Measurements from ENCODE around the gene NR5A2.

NR5A2 gene

GRCh38 chr1:200036619-200037270, 9.2 kb downstream of the NR5A2 start:
- no peak for DNase-seq

- DNase-seq, result no peak
These were observed 10.0 kb downstream of the NR5A2 start for GRCh38 chr1:200037501-200037900.

DNA sequence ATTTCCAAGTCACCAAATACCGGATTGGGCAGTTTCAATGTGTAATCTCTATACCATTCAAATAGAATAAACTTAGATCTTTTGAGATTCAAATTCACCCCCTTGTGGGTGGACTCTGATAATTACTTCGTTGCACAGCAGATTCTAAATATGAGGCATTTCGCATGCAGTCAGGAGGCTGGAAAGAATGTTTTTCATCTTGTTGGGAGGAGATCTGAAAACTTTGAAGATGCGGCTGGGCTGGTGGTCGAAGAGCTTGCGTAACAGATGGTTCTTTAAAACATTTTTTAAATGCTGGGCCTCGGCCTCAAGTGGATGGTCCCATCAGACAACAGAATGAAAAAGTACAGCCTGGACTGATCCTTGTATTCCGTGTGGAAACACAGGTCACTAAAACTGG, 10.4 kb downstream of the NR5A2 start:
- DNase-seq, result no peak

GRCh38 chr1:200038325-200038980, 10.9 kb downstream of the NR5A2 start:
- no peak for DNase-seq

GRCh38 chr1:200038981-200039848, 11.7 kb downstream of the NR5A2 start:
- DNase-seq, result no peak

- no peak for DNase-seq
These were observed 12.5 kb downstream of the NR5A2 start for GRCh38 chr1:200039849-200040474.

- no peak for DNase-seq
These were observed 13.1 kb downstream of the NR5A2 start for GRCh38 chr1:200040481-200041138.

- no peak for DNase-seq
These were observed 14.0 kb downstream of the NR5A2 start for GRCh38 chr1:200041337-200042118.

- DNase-seq, result no peak
These were observed 14.6 kb downstream of the NR5A2 start for GRCh38 chr1:200042119-200042551.

DNA sequence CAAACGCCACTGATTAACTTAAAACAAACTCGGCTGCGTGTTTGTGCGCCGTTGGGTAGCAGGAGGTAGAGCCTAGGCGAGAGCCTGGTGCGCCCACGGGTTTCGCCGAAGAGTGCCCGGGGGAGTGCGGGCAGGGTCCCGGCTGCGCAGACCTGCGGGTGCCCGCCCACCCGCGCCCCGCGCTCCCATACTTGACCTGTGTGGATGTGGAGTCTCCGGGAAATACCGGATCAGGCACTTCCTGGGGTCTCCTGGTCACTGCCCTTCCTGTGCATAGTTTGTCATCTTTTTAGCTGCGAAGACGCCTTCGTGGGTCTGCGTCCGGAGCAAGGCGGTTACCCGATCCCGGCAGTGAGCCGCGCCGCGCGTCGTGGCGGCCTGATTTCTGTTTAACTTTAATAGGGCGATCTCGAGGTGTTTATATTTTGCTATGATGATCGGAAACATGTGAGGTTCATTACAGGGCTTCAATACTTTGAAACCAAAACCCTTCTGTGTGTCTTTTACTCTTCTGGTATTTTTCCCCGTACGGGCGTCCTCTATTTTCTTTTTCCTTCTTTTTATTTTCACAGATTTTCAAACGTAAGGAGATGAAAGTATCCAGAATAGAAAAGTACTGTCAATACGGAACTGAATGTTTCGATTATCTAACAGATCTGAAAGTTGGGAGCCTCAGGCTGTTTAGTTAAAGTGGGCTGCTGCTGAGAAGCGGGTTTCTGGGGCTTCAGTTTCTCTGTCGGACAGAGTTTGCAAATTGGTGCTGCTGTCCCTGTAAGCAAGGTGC, 15.2 kb downstream of the NR5A2 start:
- DNase-seq, result no peak

DNA sequence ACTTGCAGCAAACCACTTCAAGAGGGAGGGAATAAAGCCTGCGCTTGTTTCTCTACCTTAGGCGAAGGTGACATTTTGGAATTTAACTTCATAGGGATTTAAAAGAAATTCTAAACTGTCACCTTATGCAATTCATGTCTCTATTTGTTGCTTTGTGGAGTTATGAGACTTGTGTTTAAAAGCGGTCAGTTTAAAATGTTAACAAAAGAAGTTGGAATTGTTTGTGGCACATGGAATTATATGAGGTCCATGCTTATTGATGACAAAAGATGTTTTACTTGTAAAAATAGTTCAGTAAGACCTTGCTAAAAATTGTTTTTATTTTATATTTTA, 15.8 kb downstream of the NR5A2 start:
- no peak for DNase-seq

DNA sequence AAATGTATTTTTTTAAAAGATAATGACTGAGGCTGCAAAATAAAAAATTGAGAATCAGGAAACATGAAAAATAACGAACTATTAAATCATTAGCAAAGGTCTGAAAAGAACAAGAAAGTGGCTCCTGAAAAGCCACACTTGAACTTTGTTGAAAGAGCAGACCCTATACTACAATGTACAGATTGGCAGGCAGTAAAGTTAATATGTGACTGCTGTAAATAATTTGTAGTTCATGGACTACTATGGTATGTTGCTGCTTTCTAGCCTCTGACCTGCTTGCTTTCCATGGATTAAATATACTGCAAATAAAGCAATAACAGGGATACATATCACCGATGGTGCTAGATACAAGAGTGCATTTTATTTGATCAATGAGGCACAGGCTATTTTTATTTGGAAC, 18.6 kb downstream of the NR5A2 start:
- DNase-seq, result no peak

DNA sequence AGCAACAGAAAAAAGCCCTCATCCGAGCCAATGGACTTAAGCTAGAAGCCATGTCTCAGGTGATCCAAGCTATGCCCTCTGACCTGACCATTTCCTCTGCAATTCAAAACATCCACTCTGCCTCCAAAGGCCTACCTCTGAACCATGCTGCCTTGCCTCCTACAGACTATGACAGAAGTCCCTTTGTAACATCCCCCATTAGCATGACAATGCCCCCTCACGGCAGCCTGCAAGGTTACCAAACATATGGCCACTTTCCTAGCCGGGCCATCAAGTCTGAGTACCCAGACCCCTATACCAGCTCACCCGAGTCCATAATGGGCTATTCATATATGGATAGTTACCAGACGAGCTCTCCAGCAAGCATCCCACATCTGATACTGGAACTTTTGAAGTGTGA, 20.7 kb downstream of the NR5A2 start:
- DNase-seq, result no peak

DNA sequence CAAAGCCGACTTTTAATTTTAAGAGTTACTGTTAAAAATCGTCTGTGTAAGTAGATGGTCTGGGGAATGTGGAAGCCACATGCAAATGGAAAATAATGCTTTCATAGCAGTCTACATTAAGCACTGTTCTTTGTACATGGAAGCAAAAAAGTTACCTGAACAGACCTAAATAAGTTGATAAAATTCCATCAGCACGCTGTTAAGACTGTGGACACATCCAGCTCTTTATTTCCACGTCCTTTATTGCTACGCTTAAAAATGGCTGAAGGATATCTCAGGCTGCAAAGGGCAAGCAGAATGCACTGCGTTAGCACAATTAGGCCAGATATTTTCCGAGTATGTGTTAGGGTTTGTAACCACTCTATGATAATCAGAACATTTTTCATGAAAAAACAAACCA, 22.3 kb downstream of the NR5A2 start:
- no peak for DNase-seq

DNA sequence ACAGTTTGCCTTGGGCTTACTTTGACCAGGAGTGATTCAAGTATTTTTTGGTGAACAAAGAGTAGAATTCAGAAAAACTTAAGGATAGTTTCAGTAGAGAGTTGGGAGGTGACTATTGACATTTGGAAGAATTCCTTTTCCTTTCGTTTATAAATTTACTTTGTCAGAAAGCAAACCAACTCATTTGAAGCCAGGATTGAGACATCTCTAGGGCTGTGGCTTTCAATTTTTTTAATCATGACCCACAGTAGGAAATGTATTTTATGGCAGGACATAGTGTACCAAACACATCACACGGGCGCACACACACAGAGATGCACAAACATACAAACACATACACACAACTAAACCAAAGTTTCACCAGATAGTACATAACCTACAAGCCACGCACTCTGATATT, 24.1 kb downstream of the NR5A2 start:
- no peak for DNase-seq

DNA sequence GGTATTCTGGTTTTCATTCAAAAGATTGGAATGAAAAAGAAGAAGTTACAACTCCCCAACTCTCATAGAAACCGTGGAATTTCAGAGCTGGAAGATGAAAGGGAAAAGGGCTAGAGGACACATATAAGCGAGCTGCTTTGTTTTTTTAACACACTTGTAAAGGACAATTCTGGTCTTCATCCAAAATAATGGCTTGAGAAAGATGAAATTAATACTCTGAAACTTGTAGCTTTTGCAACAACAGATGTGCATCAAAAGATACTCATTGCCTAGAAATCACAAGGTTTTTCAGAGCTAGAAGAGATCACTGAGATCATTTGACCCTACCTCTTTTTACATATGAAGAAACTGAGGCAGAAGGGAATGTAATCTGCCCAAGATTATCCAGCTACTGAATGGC, 25.6 kb downstream of the NR5A2 start:
- no peak for DNase-seq

DNA sequence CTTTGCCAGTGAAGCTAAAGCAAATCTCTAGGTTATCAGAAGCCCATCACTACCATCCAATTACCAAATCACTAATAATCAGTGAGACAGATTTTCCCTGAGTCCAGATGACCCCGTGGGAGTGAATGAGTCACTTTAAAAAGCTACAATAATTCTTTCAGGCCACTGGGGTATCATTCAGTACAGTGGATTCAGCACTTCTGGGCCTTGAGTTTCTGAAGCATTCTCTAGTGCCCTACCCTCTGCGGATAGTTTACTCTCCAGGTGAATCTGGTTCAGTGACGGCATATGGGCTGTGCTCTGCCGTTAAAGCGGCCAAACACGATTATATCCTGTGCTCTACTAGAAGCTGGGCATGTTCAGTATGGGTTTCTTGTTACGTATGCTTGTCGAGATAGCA, 26.1 kb downstream of the NR5A2 start:
- no peak for DNase-seq

DNA sequence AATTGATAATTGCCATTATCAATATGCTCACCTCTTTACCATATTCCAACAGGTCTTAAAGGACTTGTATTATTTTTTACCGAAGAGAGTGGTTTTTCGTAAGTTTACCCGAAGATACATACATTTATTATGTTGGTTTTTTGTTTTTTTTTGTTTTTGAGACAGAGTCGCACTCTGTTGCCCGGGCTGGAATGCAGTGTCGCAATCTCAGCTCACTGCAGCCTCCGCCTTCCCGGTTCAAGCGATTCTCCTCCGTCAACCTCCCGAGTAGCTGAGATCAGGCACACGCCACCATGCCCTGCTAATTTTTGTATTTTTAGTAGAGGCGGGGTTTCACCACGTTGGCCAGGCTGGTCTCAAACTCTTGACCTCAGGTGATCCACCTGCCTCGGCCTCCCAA, 30.8 kb downstream of the NR5A2 start:
- no peak for DNase-seq

- DNase-seq, result no peak
These were observed 34.6 kb downstream of the NR5A2 start for GRCh38 chr1:200062143-200062542.

GRCh38 chr1:200072636-200073285, 45.3 kb downstream of the NR5A2 start:
- DNase-seq, result no peak

- DNase-seq, result no peak
These were observed 45.8 kb downstream of the NR5A2 start for GRCh38 chr1:200073286-200073637.
